HepG2 (cell line): ENCODE results near the gene ALG9. TPM values are rescaled to one million over a fixed set of nuclear protein-coding genes. Genes with fewer than 3 reads are reported as not detected.

Experiments used
- BRF2 ChIP-seq: sonication (generic); formaldehyde crosslinking; IDR thresholded peaks from 2 replicates; pipeline ENCODE4 v1.8.1; 2022; ENCODE audit warnings: mild to moderate bottlenecking, missing genetic modification reagents
- CREM ChIP-seq, 2 experiments: sonication (generic) in 1 of 2; formaldehyde crosslinking in 1 of 2; IDR thresholded peaks; 2 replicates each; pipeline versions ENCODE4 v1.4.0 to v1.6.1; 2016 to 2020; ENCODE audit warnings: antibody characterized with exemption in 1 of 2, mild to moderate bottlenecking in 1 of 2, missing genetic modification reagents in 1 of 2
- HDAC2 ChIP-seq: sonication (generic); formaldehyde crosslinking; IDR thresholded peaks from 2 replicates; pipeline ENCODE4 v1.4.0; 2020; ENCODE audit warnings: missing genetic modification reagents
- MED1 ChIP-seq: sonication (generic); formaldehyde crosslinking; IDR thresholded peaks from 2 replicates; pipeline ENCODE4 v1.4.0; 2020; ENCODE audit warnings: missing genetic modification reagents
- MED13 ChIP-seq: sonication (generic); formaldehyde crosslinking; IDR thresholded peaks from 2 replicates; pipeline ENCODE4 v1.5.0; 2020; ENCODE audit warnings: missing genetic modification reagents
- NONO ChIP-seq, 2 experiments: fragments of 450-650 bp in 1 of 2; sonication (generic) in 1 of 2; formaldehyde crosslinking in 1 of 2; IDR thresholded peaks in 1 of 2; conservative IDR thresholded peaks in 1 of 2; 2 replicates each; pipeline versions ENCODE4 v1.6.1 to v1.8.0; 2017 to 2022; ENCODE audit warnings: mild to moderate bottlenecking in 1 of 2, missing genetic modification reagents in 1 of 2, moderate library complexity in 1 of 2
- PHF8 ChIP-seq: sonication (generic); formaldehyde crosslinking; IDR thresholded peaks from 2 replicates; pipeline ENCODE4 v1.5.0; 2020; ENCODE audit warnings: missing genetic modification reagents
- PITX1 ChIP-seq: sonication (generic); formaldehyde crosslinking; IDR thresholded peaks from 2 replicates; pipeline ENCODE4 v1.5.1; 2020; ENCODE audit warnings: mild to moderate bottlenecking, missing genetic modification reagents
- PREB ChIP-seq: sonication (generic); formaldehyde crosslinking; IDR thresholded peaks from 2 replicates; pipeline ENCODE4 v1.4.0; 2020; ENCODE audit warnings: missing genetic modification reagents
- RERE ChIP-seq: IDR thresholded peaks from 2 replicates; pipeline ENCODE4 v1.6.1; 2016; ENCODE audit warnings: low read depth, missing genetic modification reagents, missing compliant biosample characterization
- RORA ChIP-seq: sonication (generic); formaldehyde crosslinking; IDR thresholded peaks from 2 replicates; pipeline ENCODE4 v1.5.0; 2020; ENCODE audit warnings: mild to moderate bottlenecking, missing genetic modification reagents, moderate library complexity
- SAP130 ChIP-seq: IDR thresholded peaks from 2 replicates; pipeline ENCODE4 v1.6.1; 2016; ENCODE audit warnings: low read depth
- SETDB1 ChIP-seq: sonication (generic); formaldehyde crosslinking; IDR thresholded peaks from 2 replicates; pipeline ENCODE4 v1.5.1; 2020; ENCODE audit warnings: missing genetic modification reagents, mild to moderate bottlenecking, borderline replicate concordance
- SOX13 ChIP-seq, 3 experiments: fragments of 450-650 bp in 1 of 3; sonication (generic) in 1 of 3; formaldehyde crosslinking in 1 of 3; IDR thresholded peaks in 2 of 3; conservative IDR thresholded peaks in 1 of 3; 2 replicates each; pipeline versions ENCODE4 v1.5.0 to v1.6.1; 2016 to 2020; ENCODE audit warnings: antibody characterized with exemption in 1 of 3, mild to moderate bottlenecking in 1 of 3, missing compliant biosample characterization in 1 of 3, missing genetic modification reagents in 1 of 3, moderate library complexity in 1 of 3
- SOX5 ChIP-seq: IDR thresholded peaks from 2 replicates; pipeline ENCODE4 v1.6.1; 2016; ENCODE audit warnings: borderline replicate concordance
- YEATS2 ChIP-seq: sonication (generic); formaldehyde crosslinking; IDR thresholded peaks from 2 replicates; pipeline ENCODE4 v1.4.0; 2020; ENCODE audit warnings: missing genetic modification reagents, borderline replicate concordance
- ZNF432 ChIP-seq: sonication (generic); formaldehyde crosslinking; IDR thresholded peaks from 2 replicates; pipeline ENCODE4 v1.5.0; 2020; ENCODE audit warnings: missing genetic modification reagents, mild to moderate bottlenecking, borderline replicate concordance
- ZNF550 ChIP-seq: sonication (generic); formaldehyde crosslinking; IDR thresholded peaks from 2 replicates; pipeline ENCODE4 v1.4.0; 2020; ENCODE audit warnings: mild to moderate bottlenecking, missing genetic modification reagents, borderline replicate concordance
- polyA plus RNA-seq, 8 experiments: library from polyadenylated mRNA; depleted of rRNA in 3 of 8; stranded (reverse) in 7 of 8; unstranded in 1 of 8; fragments of >200 nt; fragmentation: Illumina TruSeq in 4 of 8; extraction: Trizol in 4 of 8; gene quantifications; 2 replicates each; pipeline versions ENCODE4 v1.2.1 to v1.2.3, GENCODE V29; 2011 to 2016; ENCODE audit warnings: low read depth in 4 of 8, missing spikeins in 1 of 8, mixed read lengths in 1 of 8; ENCODE audit not compliant: insufficient read depth in 1 of 8
- total RNA-seq, 5 experiments: library from RNA; depleted of rRNA; stranded (reverse); fragments of >200 nt; fragmentation: Illumina TruSeq; extraction: Trizol; gene quantifications; 2 replicates each; pipeline ENCODE4 v1.2.3, GENCODE V29; 2016; ENCODE audit warnings: low read depth in 1 of 5
- TF ChIP-seq, protein P1 (sequence below): sonication (generic); formaldehyde crosslinking; IDR thresholded peaks from 2 replicates; pipeline ENCODE4 v1.4.0; 2020; ENCODE audit warnings: mild to moderate bottlenecking, missing genetic modification reagents

Gene ALG9
- total and polyA plus RNA-seq, 2 of the 13 experiments (the other 11 are each of a cell fraction or from before 2014, with no cell fraction given): 39.4 to 40.6 TPM

GRCh38 chr11:111870886-111871692 is at the start of gene ALG9 (continued):
- TF ChIP-seq SETDB1 (CRISPR knock-in tag) (no peak), MED1 (peak; percentile 38), SOX13 (IDR thresholded peaks at IDR 0.05) (no peak), SOX13 (CRISPR knock-in tag; conservative IDR thresholded peaks at IDR 0.05 in 1 of 2, IDR thresholded peaks at IDR 0.05 in 1 of 2) (peak in 1 of 2 experiments; percentile 39; a peak in 1 of 4 replicates), BRF2 (CRISPR knock-in tag) (0 out of 2 replicates have a peak, but pooled peaks have one; percentile 57), NONO (IDR thresholded peaks at IDR 0.05) (no peak), NONO (CRISPR knock-in tag; conservative IDR thresholded peaks at IDR 0.05) (peak; percentile 72; the same call in 1 of the 2 replicates), RERE (CRISPR knock-in tag) (no peak), PHF8 (CRISPR knock-in tag) (peak; percentile 91), MED13 (CRISPR knock-in tag) (no peak), PREB (CRISPR knock-in tag) (0 out of 2 replicates have a peak, but pooled peaks have one; percentile 11), SAP130 (CRISPR knock-in tag) (no peak; the same call in none of the 2 replicates), ZNF550 (CRISPR knock-in tag) (no peak), PITX1 (no peak; the same call in 1 of the 2 replicates), CREM (IDR thresholded peaks at IDR 0.05) (0 out of 2 replicates have a peak, but pooled peaks have one; percentile 31), CREM (CRISPR knock-in tag; IDR thresholded peaks at IDR 0.05) (no peak), RORA (CRISPR knock-in tag) (no peak), ZNF432 (CRISPR knock-in tag) (no peak), HDAC2 (CRISPR knock-in tag) (no peak), YEATS2 (CRISPR knock-in tag) (peak; percentile 79), SOX5 (CRISPR knock-in tag) (no peak)
- TF ChIP-seq, protein P1, sequence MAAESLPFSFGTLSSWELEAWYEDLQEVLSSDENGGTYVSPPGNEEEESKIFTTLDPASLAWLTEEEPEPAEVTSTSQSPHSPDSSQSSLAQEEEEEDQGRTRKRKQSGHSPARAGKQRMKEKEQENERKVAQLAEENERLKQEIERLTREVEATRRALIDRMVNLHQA (CRISPR knock-in tag): no peak
